ENCODE data around the gene IDE.
"Not testable (repeated sequence)": the region's sequence is repeated elsewhere in the genome, so short reads cannot be mapped to it uniquely, and the experiment has no call there.

The IDE gene

DNA sequence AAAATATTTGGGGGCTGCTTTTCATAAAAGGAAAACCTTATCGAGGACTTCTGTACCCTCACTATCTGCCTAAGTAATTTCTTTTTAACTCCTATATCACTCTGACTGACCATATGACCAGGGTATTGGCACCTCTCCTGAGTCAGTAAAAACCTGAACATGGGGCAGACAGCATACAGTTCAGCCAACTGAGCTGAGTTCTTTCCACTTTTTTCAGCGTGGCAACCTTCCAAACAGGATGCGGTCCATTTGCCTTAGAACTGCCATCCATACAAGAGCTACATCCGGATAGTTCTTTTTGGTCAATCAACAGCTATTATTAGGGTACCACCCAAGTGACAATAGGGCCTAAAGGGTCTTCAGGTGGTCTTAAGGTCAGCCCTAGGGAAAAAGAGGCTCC lies 160.4 kb downstream of the IDE start:
- DNase-seq: no peak

- no peak for DNase-seq
Measured at GRCh38 chr10:92413011-92413410, 160.9 kb downstream of the IDE start.

DNA sequence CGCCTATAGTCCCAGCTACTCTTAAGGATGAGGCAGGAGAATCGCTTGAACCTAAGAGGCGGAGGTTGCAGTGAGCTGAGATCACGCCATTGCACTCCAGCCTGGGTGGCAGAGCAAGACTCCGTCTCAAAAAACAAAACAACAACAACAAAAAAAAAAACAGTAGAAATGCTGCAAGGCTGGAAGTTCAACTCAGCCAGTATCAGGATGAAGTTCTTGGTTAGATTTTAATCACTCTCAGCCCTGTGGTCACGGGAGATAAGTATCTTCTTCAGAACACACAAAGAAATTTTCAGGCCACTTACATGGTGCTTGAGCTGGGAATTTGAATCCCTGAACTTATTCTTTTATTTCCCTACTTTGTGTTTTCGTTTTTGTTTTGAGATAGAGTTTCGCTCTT lies 162.5 kb downstream of the IDE start:
- no peak for DNase-seq

DNA sequence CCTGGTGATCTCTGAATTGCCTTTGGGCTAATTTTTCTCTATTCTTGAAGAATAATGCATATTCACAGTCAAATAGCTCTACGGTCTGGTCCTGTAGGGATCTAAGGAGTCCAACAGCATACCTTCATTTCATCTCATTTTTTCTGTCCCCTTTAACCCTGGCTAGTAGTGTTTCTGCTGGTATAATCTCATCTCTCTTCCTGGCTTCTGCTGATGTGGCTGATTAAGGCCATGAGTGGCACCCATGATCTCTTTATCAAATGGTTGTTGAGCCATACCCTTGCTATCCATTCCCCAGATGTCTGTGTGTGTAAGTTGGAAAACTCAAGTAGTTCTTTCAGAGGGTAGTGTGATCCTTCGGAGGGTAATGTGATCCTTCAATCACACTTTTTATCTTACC lies 163.4 kb downstream of the IDE start:
- DNase-seq: no peak

GRCh38 chr10:92408017-92408361 lies 165.9 kb downstream of the IDE start:
- DNase-seq: no peak

DNA sequence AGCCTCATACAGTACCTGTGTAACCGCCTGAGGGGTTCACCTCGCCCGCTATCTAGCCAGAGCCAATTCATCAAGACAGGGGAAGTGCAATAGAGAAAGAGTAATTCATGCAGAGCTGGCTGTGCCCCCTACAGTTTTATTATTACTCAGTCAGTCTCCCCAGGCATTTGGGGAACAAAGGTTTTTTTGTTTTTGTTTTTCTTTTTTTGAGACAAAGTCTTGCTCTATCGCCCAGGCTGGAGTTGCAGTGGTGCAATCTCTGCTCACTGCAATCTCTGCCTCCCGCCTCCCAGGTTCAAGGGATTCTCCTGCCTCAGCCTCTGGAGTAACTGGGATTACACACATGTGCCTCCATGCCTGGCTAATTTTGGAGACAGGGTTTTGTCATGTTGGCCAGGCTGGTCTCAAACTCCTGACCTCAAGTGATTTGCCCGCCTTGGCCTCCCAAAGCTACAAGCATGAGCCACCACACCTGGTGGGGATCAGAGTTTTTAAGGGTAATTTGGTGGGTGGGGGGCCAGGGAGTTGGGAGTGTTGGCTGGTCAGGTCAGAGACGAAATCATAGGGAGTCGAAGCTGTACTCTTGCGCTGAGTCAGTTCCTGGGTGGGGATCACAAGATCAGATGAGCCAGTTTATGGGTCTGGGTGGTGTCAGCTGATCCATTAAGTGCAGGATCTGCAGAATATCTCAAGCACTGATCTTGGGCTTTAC lies 166.4 kb downstream of the IDE start:
- no peak for DNase-seq

DNA sequence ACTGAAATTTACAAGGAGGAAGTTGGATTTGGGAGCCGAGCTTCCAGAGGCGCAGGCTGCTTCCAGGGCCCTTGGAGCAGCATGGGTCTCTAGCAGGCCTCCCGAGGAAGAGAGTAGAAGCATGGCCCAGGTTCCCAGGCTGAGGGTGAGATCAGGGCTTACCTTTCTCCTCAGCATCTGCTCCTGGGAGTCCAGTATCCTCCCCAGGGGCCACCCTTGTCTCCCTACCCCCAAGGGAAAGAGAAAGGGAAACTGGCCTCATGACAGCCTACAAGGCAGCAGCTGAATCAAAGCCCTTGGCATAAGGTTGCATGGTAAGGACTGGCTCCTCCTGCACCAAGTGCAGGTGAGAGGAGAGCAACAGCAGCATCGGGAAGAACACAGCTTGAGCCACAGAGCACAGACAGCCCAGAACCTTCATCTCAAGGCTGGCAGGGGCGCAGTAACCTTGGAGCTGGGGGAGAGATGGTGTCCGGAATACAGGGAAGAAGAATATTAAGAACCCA lies 168.4 kb downstream of the IDE start:
- DNase-seq: no peak

- no peak for DNase-seq
Measured at GRCh38 chr10:92404612-92405418, 169.1 kb downstream of the IDE start.

DNA sequence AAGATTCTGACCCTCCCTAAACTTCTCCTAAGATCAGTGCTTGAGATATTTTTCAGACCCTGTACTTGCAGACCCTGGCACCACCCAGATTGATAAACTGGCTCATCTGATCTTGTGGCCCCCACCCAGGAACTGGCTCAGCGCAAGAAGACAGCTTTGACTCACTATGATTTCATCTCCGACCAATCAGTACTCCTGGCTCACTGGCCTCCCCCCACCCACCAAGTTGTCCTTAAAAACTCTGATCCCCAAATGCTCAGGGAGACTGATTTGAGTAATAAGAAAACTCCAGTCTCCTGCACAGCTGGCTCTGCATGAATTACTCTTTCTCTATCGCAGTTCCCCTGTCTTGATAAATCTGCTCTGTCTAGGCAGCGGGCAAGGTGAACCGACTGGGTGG lies 171.7 kb downstream of the IDE start:
- not testable (repeated sequence) for DNase-seq

Measured in NCI-H187 treated with DMSO at 0.1 percent for 48 hours (cell line).